HUES6 (cell line): ENCODE measurements around the gene TMSB15C.
A peak's percentile ranks its signal among the peaks of the same experiment; 100 is the strongest.
"Not testable (repeated sequence)": the region's sequence is repeated elsewhere in the genome, so short reads cannot be mapped to it uniquely, and the experiment has no call there.

Experiments used
- H3K27ac ChIP-seq: 2 replicates; pipeline ENCODE4 v1.7.0; 2013; ENCODE audit warnings: low read depth, mild to moderate bottlenecking, low read length, inconsistent platforms
- H3K27me3 ChIP-seq: 2 replicates; pipeline ENCODE4 v1.6.1; 2013; ENCODE audit warnings: low read length; ENCODE audit not compliant: control insufficient read depth, insufficient read depth
- H3K36me3 ChIP-seq: 2 replicates; pipeline ENCODE4 v1.6.1; 2013; ENCODE audit warnings: low read length; ENCODE audit not compliant: control insufficient read depth, insufficient read depth
- H3K4me1 ChIP-seq: 2 replicates; pipeline ENCODE4 v1.6.1; 2013; ENCODE audit warnings: low read length; ENCODE audit not compliant: control insufficient read depth, insufficient read depth
- H3K4me3 ChIP-seq: 2 replicates; pipeline ENCODE4 v1.5.1; 2013; ENCODE audit warnings: low read depth, low read length
- H3K9ac ChIP-seq: one replicate; pipeline ENCODE4 v1.6.1; 2013; ENCODE audit warnings: mild to moderate bottlenecking, low read length
- H3K9me3 ChIP-seq: 2 replicates; pipeline ENCODE4 v1.6.1; 2013; ENCODE audit warnings: low read depth, low read length; ENCODE audit not compliant: control insufficient read depth, insufficient read depth

Gene TMSB15C

DNA sequence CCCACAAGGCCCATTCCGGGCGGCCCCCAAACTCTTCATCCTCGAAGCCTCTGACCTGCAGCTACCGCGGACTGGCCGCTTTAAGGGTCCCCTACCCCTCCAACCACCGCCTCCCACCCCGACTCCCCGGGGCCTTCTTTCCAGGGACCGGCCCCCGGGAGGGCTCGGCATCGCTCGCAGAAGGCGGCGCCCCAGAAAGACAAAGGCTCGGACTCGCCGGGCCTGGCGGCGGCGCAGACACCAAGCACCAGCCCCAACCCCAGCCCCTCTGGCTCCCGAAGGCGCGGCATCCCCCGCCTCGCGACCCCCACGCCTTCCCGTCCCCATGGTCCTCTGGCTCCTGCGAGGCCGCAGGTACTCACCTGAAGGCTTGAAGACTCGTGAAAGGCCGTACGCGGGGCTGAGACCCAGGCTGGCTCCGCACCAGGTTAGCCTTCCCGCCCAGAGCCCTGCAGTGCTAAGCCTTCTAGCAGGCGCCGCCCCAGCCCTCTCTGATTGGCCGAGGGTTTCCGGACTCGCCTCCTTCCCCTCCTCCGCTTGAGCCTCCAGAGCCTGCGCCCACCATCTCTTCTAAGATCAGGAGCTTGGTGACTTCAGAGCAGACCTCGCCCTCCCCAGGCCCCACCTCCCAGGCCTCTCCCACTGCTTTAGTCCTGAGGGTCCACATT lies at the start of gene TMSB15C:
Gene TMSB15C (minus strand): TSS at position 459 of the 668 bp plus-strand sequence.
- not testable (repeated sequence) for H3K36me3 ChIP-seq, H3K4me3 ChIP-seq, H3K4me1 ChIP-seq, H3K27me3 ChIP-seq, H3K9ac ChIP-seq, H3K27ac ChIP-seq, H3K9me3 ChIP-seq

DNA sequence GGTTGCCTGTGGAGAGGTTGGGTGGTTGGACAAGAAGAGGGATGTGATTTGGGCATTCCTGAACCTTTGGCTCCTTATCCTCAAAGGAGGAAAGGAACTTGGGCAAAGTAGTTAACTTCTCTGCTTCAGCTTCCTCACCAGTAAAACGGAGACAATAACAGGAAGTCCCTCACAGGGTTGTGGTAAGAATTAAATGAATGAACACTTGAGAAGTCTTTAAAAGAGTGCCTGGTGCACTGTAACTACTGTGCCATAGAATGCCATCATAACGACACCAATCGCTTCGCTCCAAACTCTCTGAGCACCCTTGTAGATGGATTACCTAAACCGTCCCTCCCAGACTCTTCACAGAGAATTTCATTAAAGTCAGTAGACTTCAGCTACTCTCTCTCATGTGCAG lies 46.8 kb upstream of the TMSB15C start:
- Histone ChIP-seq H3K4me3 (no peak overlapping the region), H3K9me3 (no peaks in the 10 kb centered on the region), H3K27me3 (peaks cover 23% of the 10 kb centered on the region; the same call in 1 of the 2 replicates), H3K27ac (no peak overlapping the region), H3K36me3 (no peaks in the 10 kb centered on the region), H3K9ac (no peak overlapping the region), H3K4me1 (no peaks in the 10 kb centered on the region)

DNA sequence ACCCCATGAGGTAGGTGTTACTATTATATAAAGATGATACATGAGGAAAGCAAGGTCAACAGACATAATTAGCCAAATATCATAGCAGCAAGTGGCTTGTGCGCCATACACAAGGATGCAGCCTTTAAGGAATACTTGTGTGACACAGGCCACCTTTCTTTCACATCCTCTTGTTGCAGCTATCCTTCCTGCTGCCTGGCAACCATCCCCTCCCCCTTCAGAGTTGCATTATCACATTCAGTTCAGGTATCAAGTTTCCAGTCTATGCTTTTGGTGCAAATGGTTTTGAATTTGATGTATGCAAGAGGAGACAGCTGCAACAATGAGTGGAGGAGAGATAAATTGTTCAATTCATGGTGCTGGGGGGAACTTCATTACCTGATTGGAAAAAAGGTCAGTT lies 42.7 kb upstream of the TMSB15C start:
- H3K9ac ChIP-seq = no peak overlapping the region
- H3K27me3 ChIP-seq = peaks cover 47% of the 10 kb centered on the region
- H3K36me3 ChIP-seq = no peaks in the 10 kb centered on the region
- H3K4me3 ChIP-seq = no peak overlapping the region
- H3K9me3 ChIP-seq = no peaks in the 10 kb centered on the region
- H3K27ac ChIP-seq = no peak overlapping the region
- H3K4me1 ChIP-seq = peaks cover 3% of the 10 kb centered on the region; the same call in 1 of the 2 replicates

DNA sequence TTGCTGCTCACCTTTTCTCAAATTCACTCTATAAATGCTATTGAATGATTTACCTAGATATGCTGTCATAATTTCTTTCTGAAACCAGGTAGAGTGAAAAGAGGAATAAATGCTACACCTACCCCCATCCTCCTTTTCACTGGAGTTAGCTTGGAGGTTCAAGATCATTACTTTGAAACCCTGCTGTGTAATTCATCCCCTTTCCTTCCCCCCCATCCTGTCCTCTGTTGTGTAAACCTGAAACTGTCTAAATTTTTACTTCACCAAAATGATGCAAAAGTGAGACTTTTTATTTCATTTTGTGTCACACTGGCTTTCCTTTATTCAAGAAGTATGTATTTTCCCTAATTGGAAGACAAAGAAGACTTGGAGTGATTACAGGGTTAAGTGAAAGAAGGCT lies 41.7 kb upstream of the TMSB15C start:
- H3K27ac ChIP-seq = no peak overlapping the region
- H3K27me3 ChIP-seq = peaks cover 50% of the 10 kb centered on the region
- no peaks in the 10 kb centered on the region for H3K9me3 ChIP-seq
- H3K4me1 ChIP-seq = peaks cover 6% of the 10 kb centered on the region
- no peak overlapping the region for H3K4me3 ChIP-seq
- no peak overlapping the region for H3K9ac ChIP-seq
- no peaks in the 10 kb centered on the region for H3K36me3 ChIP-seq

DNA sequence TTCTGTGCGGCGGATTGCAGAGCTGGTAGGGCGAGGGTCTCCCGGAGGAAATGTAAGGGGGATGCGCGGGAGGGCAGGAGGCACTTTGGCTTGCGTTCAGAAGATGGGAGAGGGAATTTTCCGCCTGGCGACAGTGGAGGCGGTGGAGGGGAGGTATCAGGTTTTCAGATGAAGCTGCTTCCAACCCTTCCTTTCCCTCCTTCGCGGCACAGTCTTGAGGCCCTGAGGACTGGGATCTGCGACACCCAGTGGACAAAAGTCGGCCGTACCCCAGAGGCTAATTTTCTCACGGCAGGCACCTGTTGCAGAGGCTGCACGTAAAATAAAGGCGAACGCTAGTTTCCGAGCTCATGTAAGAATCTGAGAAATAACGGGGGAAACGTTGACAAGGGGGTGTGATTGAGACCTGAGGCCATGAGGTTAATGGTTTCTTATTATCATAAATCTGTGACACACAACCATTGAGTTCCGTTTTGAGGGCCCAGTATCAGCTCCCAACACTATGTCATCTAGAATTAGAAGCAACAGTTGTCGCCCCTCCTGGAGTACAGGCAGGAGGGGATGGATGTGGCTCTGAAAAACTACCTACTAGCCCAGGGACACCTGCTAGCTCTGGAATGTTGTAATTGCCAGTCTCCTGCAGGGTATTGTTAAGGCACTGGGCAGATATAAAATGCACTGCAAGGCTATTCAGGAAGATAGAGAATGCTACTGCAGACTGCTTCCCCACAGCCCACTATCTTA lies 37.4 kb upstream of the TMSB15C start:
- Histone ChIP-seq H3K9ac (peak overlapping the region; percentile 1), H3K4me3 (peak overlapping the region; percentile 81), H3K4me1 (peaks cover 17% of the 10 kb centered on the region), H3K27ac (no peak overlapping the region), H3K27me3 (peaks cover 61% of the 10 kb centered on the region), H3K9me3 (no peaks in the 10 kb centered on the region), H3K36me3 (no peaks in the 10 kb centered on the region)

DNA sequence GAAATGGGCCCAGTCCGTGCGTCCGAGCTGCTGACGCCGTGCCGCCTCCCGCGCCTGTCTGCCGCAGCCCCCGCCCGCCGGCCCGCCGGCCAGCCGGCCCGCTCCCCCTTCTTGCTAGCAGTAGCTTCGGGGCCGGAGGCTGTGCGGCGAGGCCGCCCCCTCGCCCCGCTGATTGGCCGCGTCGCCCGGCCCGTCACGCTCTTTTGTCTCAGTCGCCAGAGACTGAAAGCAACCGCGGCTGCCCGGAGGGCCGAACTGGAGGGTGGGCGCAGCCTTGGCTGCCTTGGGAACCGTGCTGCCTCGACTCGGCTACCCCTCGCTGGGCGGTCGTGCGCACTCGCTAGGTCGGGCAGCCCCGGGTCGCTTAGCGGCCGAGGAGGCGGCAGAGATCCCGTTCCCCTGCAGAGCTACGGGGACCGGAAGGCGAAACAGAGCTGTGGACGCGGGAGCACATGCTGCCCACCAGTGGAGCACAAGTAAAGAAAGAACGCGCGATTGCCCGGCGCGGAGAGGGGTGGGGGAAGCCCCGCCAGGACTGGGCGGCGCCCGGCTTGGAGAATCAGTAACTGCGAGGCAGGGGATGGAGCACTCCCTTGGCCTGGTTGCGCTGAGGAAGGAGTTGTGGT lies 36.4 kb upstream of the TMSB15C start, which contains the start of gene ZCCHC18:
Gene ZCCHC18 (plus strand): TSS at position 198 of the 626 bp plus-strand sequence. CDS start 1,589 bp downstream, outside the sequence.
- H3K9ac ChIP-seq = peak within 1 kb of the TSS; percentile 86
- H3K27ac ChIP-seq = no peak within 1 kb of the TSS; the same call in 1 of the 2 replicates

DNA sequence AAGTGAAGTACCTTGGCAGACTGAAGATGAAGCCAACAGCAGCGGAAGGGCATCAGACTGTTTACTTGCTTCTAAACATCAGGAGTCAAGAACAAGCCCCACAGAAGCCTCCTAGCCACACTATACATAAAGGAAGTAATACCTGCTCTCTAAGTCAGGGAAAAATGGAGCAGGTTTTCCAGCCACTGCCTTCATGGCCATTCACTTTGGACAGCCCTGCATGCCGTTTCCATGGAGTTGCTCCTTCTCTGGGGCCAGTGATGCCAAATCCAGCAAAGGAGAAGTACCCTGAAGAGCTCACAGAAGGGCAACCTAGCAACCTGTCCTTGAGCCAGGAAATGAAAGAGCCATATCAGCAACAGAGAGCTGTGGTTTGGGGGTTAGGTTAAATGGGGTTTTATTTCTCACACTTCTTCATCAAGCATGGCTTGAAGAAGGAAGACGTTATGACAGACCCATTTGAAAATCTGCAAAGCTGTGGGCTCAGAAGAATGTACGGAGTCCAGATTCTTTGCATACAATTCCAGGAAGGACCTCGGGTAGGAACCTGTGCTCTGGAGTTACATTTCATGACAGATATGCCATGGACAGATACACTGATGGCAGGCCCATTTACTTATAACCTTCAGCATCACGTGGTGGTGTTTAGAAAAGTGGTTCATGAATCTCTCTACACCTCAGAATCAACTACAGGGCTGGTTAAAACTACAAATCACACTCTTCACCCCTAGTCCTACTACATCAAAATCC lies 34.6 kb upstream of the TMSB15C start:
- H3K4me3 ChIP-seq, H3K9ac ChIP-seq, H3K27ac ChIP-seq: not testable (repeated sequence)

More for the DNA sequence above, 36.4 kb upstream of the TMSB15C start, which contains the start of gene ZCCHC18:
- Histone ChIP-seq H3K27me3 (peaks cover 57% of the 10 kb centered on the region), H3K36me3 (no peaks in the 10 kb centered on the region), H3K4me3 (peak within 1 kb of the TSS; percentile 81), H3K9me3 (no peaks in the 10 kb centered on the region), H3K4me1 (peaks cover 17% of the 10 kb centered on the region)

DNA sequence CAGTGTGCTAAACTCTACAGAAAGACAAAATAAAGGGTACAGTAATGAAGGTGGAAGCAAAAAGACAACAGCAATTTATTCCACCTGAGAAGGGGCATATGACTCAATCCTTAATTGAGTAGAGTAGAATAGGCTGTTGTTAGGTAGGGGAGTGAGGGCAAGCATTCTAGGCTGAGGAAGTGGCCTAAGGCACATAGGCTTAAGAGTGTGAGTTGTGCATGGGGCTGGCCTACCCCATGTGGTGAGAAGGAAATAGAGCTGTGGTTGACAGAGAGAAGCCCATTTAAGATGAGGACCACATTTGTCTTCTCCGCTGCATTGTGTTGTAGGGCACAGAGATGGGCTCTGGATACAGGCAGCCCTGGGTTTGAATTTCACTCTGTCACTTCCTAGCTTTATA lies 32.9 kb upstream of the TMSB15C start:
- Histone ChIP-seq H3K4me3 (no peak overlapping the region), H3K9me3 (no peaks in the 10 kb centered on the region), H3K27ac (no peak overlapping the region), H3K36me3 (no peaks in the 10 kb centered on the region), H3K27me3 (peaks cover 44% of the 10 kb centered on the region; the same call in 1 of the 2 replicates), H3K9ac (no peak overlapping the region), H3K4me1 (peaks cover 17% of the 10 kb centered on the region)

More for the DNA sequence above, 34.6 kb upstream of the TMSB15C start:
- H3K9me3 ChIP-seq, H3K36me3 ChIP-seq: not testable (repeated sequence)
- Histone ChIP-seq H3K4me1 (peaks cover 17% of the 10 kb centered on the region), H3K27me3 (peaks cover 51% of the 10 kb centered on the region; the same call in 1 of the 2 replicates)

DNA sequence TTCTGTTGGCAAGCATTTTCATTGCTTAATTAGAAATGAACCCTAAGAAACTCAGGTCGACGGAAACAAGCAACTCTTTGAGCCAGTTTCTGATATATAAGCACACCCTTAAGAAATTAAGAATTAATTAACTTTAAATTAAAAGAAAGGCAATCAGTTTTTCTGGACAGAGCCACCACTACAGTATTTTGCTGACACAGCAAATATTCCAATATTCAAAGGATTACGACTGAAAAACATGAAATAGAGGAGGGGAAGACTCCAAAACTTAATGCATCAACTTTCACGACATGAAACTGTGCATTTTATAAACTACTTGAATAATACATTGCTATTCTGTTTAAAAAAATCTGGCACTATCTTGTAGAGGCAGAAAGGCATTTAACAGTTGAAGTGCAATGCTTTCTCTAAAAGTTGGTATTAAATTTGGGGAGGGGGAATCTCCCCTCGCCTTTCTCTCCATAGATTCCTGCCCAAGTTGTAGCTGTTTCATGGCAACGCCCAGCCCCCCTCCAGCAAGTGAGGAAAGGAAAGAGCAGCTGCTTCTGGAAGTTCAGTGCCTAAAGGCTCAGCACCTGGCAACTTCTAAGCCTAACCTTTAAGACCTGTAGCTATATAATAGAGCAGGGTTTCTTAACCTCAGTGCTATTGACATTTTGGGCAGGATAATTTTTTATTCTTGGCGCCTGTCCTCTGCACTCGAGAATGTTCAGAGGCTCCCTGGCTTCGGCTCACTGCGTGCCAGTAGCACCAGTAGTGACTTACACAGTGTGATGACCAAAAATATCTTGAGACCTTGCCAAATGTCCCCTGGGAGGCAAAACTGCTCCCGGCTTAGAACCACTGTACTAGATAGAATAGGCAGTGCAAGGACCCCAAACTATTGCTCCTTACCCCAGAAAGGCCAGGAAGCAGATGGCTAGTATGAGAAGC lies 29.6 kb upstream of the TMSB15C start:
- Histone ChIP-seq H3K4me3 (no peak overlapping the region), H3K27ac (no peak overlapping the region), H3K4me1 (peaks cover 6% of the 10 kb centered on the region; the same call in 1 of the 2 replicates), H3K9me3 (no peaks in the 10 kb centered on the region), H3K9ac (no peak overlapping the region), H3K27me3 (peaks cover 27% of the 10 kb centered on the region; the same call in 1 of the 2 replicates), H3K36me3 (no peaks in the 10 kb centered on the region)

DNA sequence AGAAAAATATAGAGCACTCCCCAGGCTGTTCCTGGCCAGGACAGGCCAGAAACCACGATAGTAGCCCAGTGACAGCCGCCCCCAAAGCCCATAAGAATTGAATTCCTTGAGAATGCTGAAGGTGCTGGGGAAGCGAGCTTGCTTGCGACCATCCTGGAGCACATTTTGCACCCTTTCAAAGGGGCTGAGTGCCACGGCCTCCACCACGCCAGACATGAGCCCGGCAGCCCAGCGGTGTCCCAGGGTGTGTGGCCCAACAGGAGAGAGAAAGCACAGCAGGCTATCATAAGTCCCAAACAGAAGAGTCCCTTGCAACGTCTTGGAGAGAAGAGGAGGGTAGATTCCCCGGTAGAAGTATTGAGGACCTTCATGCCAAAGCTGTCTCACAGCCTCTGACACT lies 28.6 kb upstream of the TMSB15C start:
- Histone ChIP-seq H3K36me3 (no peaks in the 10 kb centered on the region), H3K4me3 (no peak overlapping the region), H3K9me3 (no peaks in the 10 kb centered on the region), H3K27ac (no peak overlapping the region), H3K4me1 (peaks cover 6% of the 10 kb centered on the region; the same call in 1 of the 2 replicates), H3K27me3 (peaks cover 22% of the 10 kb centered on the region; the same call in 1 of the 2 replicates), H3K9ac (no peak overlapping the region)
